GM18517 (cell line): Measurements from ENCODE around the gene PLEKHD1.

Experiments
- ATAC-seq: cut with Tn5 transposase; IDR thresholded peaks from one replicate; pipeline ENCODE4 v1.9.1; 2021; ENCODE audit warnings: mild to moderate bottlenecking, moderate library complexity; ENCODE audit not compliant: unreplicated experiment

PLEKHD1 gene

GRCh38 chr14:69574263-69574953 lies 89.9 kb downstream of the PLEKHD1 start, which contains the start of gene CCDC177:
Gene CCDC177, minus strand, starts transcription at chr14:69574871. Its CDS starts 1,249 bp downstream, at chr14:69573622.
- ATAC-seq: no peak

DNA sequence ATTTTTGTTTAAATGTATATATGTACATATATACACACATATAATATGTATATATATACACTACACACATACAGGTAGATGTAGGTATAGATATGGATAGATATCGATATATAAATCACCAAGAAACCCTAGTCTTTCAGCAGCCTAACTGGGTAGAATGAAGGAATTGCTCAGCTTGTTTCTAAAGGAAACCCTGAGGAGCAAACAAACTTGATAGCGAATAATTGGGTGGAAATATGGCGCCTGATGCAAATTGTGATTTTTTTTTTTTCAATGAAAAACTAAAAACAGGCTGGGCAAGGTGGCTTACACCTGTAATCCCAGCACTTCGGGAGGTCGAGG lies 90.4 kb downstream of the PLEKHD1 start:
- no peak for ATAC-seq

DNA sequence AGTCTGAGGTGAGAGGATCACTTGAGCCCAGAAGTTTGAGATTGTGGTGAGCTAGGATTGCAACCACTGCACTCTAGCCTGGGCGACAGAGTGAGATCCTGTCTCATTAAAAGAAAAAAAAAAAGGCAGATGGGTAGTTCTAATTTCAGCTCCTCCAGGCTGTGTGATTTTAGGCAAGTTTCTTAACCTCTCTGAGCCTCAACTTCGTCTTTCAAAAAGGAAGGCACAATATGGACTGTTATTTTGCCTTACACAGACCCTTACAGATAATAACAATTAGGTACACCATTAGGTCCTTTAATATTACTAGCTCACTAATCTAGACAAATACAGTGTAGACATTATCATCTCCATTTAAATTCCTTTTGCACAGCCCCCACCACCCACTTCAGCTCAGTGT lies 94.9 kb downstream of the PLEKHD1 start:
- ATAC-seq: no peak

GRCh38 chr14:69580009-69580577 lies 95.6 kb downstream of the PLEKHD1 start:
- no peak for ATAC-seq
